ENCODE results near the gene ITPR1. TPM values are rescaled to one million over a fixed set of nuclear protein-coding genes. Genes with fewer than 3 reads are reported as not detected.

ITPR1 gene
- total and polyA plus RNA-seq, 10 of the 15 experiments (the other 5 are each of a cell fraction or from before 2014, with no cell fraction given) = 12.2 to 239 (median 28.4) TPM

- H3K9ac ChIP-seq (ENCODE audit: control insufficient read depth, insufficient read depth, low read length) = no peak overlapping the region
- ChIA-PET CTCF (interaction anchor here (1.8 kb wide), 1 partner anchor 10 kb away, joined by 7 read pairs; no protein-coding TSS in a partner anchor), SMC1A (ENCODE audit: uncharacterized antibody, unreplicated experiment) (interaction anchor here (1.2 kb wide), 1 partner anchor 15 kb away, joined by 3 read pairs; no protein-coding TSS in a partner anchor), RAD21 (ENCODE audit: unreplicated experiment) (interaction anchor here (0.7 kb wide), 1 partner anchor 453 kb away, joined by 3 read pairs; no protein-coding TSS in a partner anchor), POLR2A (interaction anchor here (0.5 kb wide), 1 partner anchor 50 kb away, joined by 4 read pairs; no protein-coding TSS in a partner anchor)
- no peak for TF ChIP-seq ZBED1 (IDR thresholded peaks at IDR 0.05; ENCODE audit: borderline replicate concordance)
- no peak for TF ChIP-seq RCOR1 (conservative IDR thresholded peaks at IDR 0.05; ENCODE audit: low read depth, low read length)
- no peak for TF ChIP-seq ATF3 (IDR thresholded peaks at IDR 0.05; ENCODE audit: borderline replicate concordance, extremely low read depth, low read depth, low read length)
- ATAC-seq = no peak
- H3K4me1 ChIP-seq (ENCODE audit: control insufficient read depth, insufficient read depth, low read length) = no peaks in the 10 kb centered on the region
- H3K4me3 ChIP-seq = no peak overlapping the region
- no peak for FAIRE-seq
- intact Hi-C loops (cut with micrococcal nuclease; ENCODE audit: unreplicated experiment) (no loop called here), in situ Hi-C loops (cut with MboI) (no loop called here)
- DNase-seq (ENCODE audit: low read depth, low spot score) = no peak
- no peaks in the 10 kb centered on the region for H3K27me3 ChIP-seq (replicated peaks in 1 of 2; ENCODE audit: control insufficient read depth in 2 of 2, insufficient read depth in 2 of 2, low read length in 1 of 2)
- H3K36me3 ChIP-seq (ENCODE audit: control insufficient read depth in 2 of 2, insufficient read depth in 2 of 2, low read length in 1 of 2) = peaks cover 0 to 7% of the 10 kb centered on the region in 2 experiments; a peak in 3 of 4 replicates
- no peak overlapping the region for H3K27ac ChIP-seq (ENCODE audit: control insufficient read depth, insufficient read depth)
- H3K9me3 ChIP-seq (replicated peaks; ENCODE audit: control insufficient read depth, insufficient read depth, low read length) = no peaks in the 10 kb centered on the region
- no peaks in the 10 kb centered on the region for H3K79me2 ChIP-seq (ENCODE audit: control insufficient read depth, insufficient read depth, low read length)
- BruUV-seq (replicated peaks) = no TSS peak
- H2AFZ ChIP-seq (ENCODE audit: control insufficient read depth, low read depth, low read length) = no peak overlapping the region
- WGBS (ENCODE audit: insufficient coverage, insufficient replicate concordance, low lambda C conversion rate, missing lambda C conversion rate) = 71% methylated on average over 4 of the region's 4 CpGs
- no peaks in the 10 kb centered on the region for H4K20me1 ChIP-seq (ENCODE audit: control insufficient read depth, insufficient read depth)
- H3K4me2 ChIP-seq (ENCODE audit: control insufficient read depth, insufficient read depth) = no peak overlapping the region
Observed at GRCh38 chr3:4623421-4623999, 130.4 kb downstream of the ITPR1 start.

- Histone ChIP-seq H3K4me1 (ENCODE audit: control insufficient read depth, insufficient read depth, low read length) (no peaks in the 10 kb centered on the region), H3K4me3 (no peak overlapping the region), H2AFZ (ENCODE audit: control insufficient read depth, low read depth, low read length) (no peak overlapping the region), H3K9ac (ENCODE audit: control insufficient read depth, insufficient read depth, low read length) (no peak overlapping the region), H3K9me3 (replicated peaks; ENCODE audit: control insufficient read depth, insufficient read depth, low read length) (no peaks in the 10 kb centered on the region), H3K36me3 (ENCODE audit: control insufficient read depth in 2 of 2, insufficient read depth in 2 of 2, low read length in 1 of 2) (peaks cover 0 to 7% of the 10 kb centered on the region in 2 experiments; a peak in 3 of 4 replicates), H4K20me1 (ENCODE audit: control insufficient read depth, insufficient read depth) (no peaks in the 10 kb centered on the region), H3K4me2 (ENCODE audit: control insufficient read depth, insufficient read depth) (no peak overlapping the region), H3K27ac (ENCODE audit: control insufficient read depth, insufficient read depth) (no peak overlapping the region), H3K79me2 (ENCODE audit: control insufficient read depth, insufficient read depth, low read length) (no peaks in the 10 kb centered on the region), H3K27me3 (replicated peaks in 1 of 2; ENCODE audit: control insufficient read depth in 2 of 2, insufficient read depth in 2 of 2, low read length in 1 of 2) (no peaks in the 10 kb centered on the region)
- no peak for FAIRE-seq
- in situ Hi-C loops (cut with MboI) = no loop called here
- ChIA-PET CTCF (no interaction called here), SMC1A (ENCODE audit: uncharacterized antibody, unreplicated experiment) (interaction anchor here (0.6 to 7.8 kb wide), 2 partner anchors 233 to 276 kb away, joined by 3 to 102 read pairs; no protein-coding TSS in a partner anchor), RAD21 (ENCODE audit: unreplicated experiment) (no interaction called here), POLR2A (no interaction called here)
- WGBS (ENCODE audit: insufficient coverage, insufficient replicate concordance, low lambda C conversion rate, missing lambda C conversion rate) = 93% methylated on average over 10 of the region's 10 CpGs
- DNase-seq (ENCODE audit: low read depth, low spot score) = no peak
- intact Hi-C loops (cut with micrococcal nuclease; ENCODE audit: unreplicated experiment) = no loop called here
- ATAC-seq = no peak
- TSS peak; percentile 37 for BruUV-seq (replicated peaks)
- no peak for TF ChIP-seq CBX3 (IDR thresholded peaks at IDR 0.05; ENCODE audit: borderline replicate concordance, low read depth)
- no peak for TF ChIP-seq SKIL (IDR thresholded peaks at IDR 0.05; ENCODE audit: low read depth, poor library complexity, severe bottlenecking)
- TF ChIP-seq TARDBP (IDR thresholded peaks at IDR 0.05; ENCODE audit: borderline replicate concordance) = no peak
- TF ChIP-seq IKZF1 (conservative IDR thresholded peaks at IDR 0.05) = no peak
- no peak for TF ChIP-seq IKZF2 (IDR thresholded peaks at IDR 0.05)
Observed at GRCh38 chr3:4627651-4628375, 134.7 kb downstream of the ITPR1 start.

Data from GM12878 (cell line).